Brain pericyte (primary cell): ENCODE data around the gene MSTO1.
A peak's percentile ranks its signal among the peaks of the same experiment; 100 is the strongest.
"Not testable (repeated sequence)": the region's sequence is repeated elsewhere in the genome, so short reads cannot be mapped to it uniquely, and the experiment has no call there.

Experiments used
- DNase-seq: peaks from one replicate; pipeline ENCODE4 v3.0.0-alpha.2; 2012; ENCODE audit warnings: low read depth, low spot score

Gene MSTO1

GRCh38 chr1:155613226-155613625 is 3.2 kb downstream of the MSTO1 start:
- not testable (repeated sequence) for DNase-seq

GRCh38 chr1:155622191-155622590 is 12.2 kb downstream of the MSTO1 start:
- no peak for DNase-seq

DNA sequence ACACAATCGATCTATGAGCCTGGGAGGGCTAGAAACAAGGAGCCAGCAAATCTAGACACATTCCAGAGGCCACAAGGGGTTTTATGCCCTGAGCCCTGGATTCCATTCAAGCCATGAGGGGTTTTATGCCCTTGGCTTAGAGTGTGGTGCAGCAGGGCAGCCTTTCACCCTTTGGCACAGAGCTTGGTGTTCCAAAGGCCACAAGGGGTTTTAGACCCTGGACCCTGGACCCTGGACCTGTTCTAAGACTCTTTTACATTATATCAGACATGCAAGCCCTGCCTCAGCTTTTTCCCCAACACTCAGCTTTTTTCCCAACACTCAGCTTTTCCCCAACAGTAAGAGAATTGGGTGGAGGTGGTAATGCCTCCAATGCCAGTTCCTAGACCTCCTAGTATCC is 13.3 kb downstream of the MSTO1 start:
- DNase-seq, result no peak

- not testable (repeated sequence) for DNase-seq
Observed at GRCh38 chr1:155626428-155626827, 16.4 kb downstream of the MSTO1 start.

DNA sequence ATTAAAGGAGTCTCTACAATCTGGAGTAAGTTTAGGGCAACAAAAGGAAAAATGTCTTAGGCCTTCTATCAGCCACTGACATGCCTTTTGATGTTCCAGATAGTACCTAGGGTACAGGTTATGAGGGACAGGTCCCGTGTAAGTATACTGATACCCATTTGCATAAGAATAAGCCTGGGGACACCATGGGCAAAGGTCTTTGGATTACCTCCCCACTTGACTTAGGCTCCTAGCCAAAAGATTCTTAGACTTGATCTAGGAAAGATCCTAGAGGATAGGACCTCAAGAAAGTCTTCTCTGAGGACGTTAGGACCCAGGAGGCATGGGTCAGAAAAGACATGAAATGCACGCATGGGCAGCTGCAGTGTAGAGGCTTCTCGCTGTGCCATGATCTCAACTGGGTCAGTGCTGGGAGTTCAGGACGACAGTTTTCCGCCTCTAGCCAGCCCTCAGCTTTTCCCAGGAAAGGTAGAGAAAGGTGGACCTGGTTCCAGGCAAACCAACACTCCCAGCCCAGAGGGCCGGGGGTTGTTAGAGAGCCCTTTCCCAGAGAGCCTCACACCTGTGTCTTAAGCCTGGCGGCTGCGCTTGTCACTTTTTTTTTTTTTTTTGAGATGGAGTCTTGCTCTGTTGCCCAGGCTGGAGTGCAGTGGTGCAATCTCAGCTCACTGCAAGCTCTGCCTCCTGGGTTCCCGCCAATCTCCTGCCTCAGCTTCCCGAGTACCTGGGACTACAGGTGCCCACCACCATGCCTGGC is 26.6 kb downstream of the MSTO1 start:
- DNase-seq, result no peak

- DNase-seq, result no peak
Observed at GRCh38 chr1:155640367-155640766, 30.3 kb downstream of the MSTO1 start.

GRCh38 chr1:155642559-155643180 is 32.7 kb downstream of the MSTO1 start:
- DNase-seq, result not testable (repeated sequence)

- DNase-seq, result no peak
Observed at GRCh38 chr1:155643230-155643629, 33.2 kb downstream of the MSTO1 start.

DNA sequence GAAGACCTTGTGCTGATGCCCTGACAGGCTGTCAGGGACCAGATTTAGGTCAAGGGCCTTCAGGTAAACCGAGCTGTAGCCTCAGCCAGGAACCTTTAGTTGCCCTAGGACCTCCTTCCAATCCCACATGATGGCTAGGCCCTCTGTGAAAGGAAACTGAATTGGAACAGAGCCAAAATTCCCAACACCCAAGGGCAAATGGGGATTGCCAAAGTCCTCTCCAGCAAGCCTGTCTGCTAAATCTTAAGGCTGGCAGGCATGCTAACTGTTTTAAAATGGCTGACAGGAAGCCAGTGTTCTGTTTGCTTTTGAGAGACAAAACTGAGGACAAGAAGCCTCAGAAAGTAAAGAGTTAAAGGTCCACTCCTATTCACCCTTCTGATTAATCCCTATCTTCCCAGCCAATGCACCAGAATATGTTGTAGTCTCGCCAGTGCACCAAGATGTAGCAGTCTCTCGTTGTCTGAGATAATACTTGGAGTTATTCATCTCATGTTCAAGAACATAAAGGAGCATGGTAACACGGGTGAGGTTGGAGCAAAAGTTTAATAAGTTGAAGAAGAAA is 35.1 kb downstream of the MSTO1 start:
- no peak for DNase-seq

- DNase-seq, result no peak
Observed at GRCh38 chr1:155645648-155646047, 35.6 kb downstream of the MSTO1 start.

DNA sequence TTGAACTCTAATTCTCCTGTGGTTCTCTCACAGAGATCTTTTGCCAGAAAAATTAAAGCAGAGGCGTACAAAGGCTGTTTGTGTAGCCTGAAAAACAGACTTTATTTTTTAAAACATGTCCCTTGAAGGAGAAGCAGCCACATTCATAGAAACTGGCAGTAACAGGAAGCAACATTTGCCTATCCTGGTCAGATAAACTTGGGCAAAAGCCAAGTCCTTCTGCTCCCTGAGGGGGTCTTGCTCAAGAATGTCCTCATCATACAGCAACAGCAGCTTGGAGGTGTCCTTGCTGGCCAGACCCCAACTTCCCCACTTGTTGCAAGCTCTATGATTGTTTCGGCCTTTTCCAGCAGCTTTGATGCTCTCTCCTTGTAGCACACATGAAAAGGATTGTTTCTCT is 36.3 kb downstream of the MSTO1 start:
- no peak for DNase-seq

DNA sequence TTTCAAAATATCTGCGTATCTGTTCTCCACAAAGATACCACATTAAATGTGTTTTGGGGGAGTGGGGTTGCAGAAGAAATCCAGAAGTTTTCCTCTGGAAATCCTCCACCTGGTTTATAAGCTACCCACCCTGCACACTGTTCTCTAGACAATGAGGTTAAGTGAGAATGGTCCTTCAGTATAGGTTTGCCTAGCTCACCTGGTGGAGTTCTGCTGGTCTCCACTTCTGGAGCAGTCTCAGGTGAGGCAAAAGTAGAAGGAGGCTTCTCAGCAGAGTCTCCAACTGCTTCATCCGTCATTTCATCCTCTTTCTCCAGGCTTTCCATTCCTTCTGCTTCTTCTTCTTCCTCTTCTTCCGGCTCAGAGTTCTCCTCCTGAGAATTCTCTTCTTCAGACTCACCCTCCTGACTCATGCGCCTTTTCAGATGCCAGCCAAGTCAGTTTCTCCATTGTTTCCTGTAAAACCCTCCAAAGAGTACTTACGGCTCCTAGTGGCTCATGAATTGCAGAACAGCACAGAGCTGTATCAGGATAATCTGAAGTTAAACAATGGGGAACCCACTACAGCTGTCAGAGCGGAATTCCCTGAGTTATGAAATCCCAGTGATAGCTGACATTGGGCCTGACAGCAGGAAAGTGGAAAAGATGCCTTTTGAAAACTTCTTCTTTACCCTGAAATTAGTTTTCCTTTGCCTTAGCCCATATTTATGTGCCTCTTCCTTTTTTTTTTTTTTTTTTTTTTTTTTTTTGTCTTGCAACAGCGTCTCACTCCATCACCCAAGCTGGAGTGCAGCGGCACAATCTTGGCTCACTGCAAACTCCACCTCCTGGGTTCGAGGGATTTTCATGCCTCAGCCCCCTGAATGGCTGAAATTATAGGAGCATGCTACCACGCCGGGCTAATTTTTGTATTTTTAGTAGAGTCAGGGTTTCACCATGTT is 38.5 kb downstream of the MSTO1 start:
- peak; percentile 25 for DNase-seq

DNA sequence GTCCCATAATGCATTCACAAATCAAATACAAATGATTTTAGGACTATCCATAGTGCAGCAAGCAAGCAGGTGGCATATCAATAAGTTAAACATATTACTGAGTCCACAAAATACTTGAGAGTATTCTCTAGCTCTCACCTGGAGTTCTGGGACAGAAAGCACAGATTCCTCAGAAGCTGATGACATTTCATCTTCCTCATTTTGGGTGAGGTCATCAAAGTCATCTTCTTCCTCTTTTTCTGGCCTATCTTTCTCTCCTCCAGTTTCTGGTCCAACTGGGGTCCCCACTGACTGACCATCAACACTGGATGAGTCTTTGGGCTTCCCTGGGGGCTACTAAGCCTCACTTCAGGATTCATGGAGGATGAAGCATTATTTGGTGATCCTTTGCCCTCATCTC is 39.7 kb downstream of the MSTO1 start:
- no peak for DNase-seq

GRCh38 chr1:155650231-155650757 is 40.3 kb downstream of the MSTO1 start:
- DNase-seq, result no peak

DNA sequence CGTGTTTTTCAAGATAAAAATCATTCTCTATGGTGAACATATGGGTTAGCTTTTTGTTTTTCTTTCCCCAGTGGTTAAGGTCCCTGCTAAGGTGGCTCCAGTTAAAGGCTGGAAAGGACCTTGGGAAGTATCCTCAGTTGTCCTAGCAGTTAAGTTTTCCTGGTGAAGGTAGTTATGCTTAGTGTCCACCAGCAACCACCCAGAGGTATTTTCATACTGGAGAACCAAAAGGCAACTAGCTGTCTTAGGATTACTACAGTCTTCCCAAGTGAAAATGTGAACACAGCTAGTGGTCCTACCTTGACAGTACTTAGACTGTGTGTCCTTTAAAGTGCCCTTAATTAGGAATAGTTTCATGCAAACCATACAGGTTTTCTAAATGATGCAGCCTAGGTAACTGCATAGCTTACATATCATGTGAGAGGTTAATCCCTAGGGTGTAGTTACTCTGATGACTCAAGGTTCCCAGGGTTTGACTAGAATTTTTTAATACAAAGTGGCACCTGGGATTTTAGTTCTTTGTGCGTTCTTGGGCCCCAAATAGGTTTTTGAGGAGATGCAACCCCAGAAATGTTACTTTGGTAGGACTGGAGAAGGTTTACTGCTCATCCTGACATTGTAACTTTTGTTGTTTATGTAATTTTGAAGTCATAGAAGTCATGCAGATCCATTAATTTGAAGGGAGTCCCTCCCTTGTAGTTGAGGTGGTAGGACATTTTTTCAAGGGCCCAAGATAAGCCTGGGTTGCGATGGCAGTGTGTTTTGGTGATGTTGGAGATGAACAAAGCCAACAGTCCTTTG is 42.0 kb downstream of the MSTO1 start:
- DNase-seq, result no peak

DNA sequence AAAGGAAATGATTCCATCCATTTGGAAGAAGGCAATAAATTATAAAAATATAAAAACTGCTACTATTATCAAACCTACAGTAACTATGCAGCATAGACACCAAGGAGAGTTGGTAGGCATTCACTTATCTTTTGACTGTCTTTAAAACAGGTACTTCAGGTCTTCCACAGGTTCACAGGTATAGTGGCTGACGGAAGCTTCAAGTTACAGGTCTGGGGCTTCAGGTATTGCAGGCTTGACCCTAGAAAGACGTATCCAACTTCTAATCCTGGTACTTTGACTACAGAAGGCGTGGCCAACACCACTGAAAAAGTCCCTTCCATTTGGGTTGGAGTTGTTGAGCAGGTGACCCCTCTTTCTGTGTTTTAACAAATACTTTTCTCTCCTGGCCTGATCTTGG is 42.9 kb downstream of the MSTO1 start:
- DNase-seq, result no peak

DNA sequence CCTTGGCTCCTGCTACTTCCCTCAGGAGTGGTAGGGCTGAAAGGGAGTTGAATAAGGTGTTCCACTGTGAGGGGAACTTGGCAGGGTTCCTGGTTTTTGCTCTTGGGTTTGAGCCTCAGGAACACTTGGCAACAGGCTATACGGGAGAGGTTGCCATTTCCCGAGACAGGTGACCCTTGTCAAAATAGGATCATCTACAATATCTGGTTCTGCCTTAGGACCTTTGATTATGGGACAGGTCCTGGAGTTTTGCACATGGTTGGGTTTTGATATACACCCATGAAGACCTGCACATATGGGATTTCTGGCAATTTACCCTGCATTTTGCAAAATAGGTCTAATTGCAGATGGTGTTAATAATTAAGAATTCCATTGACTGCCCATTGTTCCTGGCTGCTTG is 47.4 kb downstream of the MSTO1 start:
- no peak for DNase-seq

GRCh38 chr1:155661239-155661638 is 51.2 kb downstream of the MSTO1 start:
- not testable (repeated sequence) for DNase-seq
